ENCODE results near the gene CTDSP2.
A peak's percentile ranks its signal among the peaks of the same experiment; 100 is the strongest.
"Not testable (repeated sequence)": the region's sequence is repeated elsewhere in the genome, so short reads cannot be mapped to it uniquely, and the experiment has no call there.

CTDSP2 gene

GRCh38 chr12:57846577-57847319, at the start of gene CTDSP2:
Gene CTDSP2 (minus strand): TSS chr12:57846729. CDS start chr12:57846435, 294 bp downstream.
- DNase-seq = peak; percentile 93

DNA sequence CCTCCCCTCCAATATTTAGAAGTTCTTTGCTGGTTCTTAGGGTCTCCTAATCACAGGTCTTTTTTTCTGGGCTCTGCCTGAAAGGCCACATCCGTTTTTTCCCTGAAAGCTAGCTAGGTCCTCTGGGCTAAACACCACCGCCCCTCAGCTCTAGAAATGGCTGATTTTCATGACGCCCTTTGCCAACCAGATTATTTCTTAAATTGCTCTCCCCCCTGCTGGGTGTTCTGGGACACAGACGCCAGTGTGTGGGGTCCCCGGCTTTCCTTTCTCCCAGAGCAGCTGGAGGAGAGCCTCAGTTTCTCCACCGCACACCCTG, 49.5 kb upstream of the CTDSP2 start:
- DNase-seq = no peak

- no peak for DNase-seq
These were observed 49.0 kb upstream of the CTDSP2 start for GRCh38 chr12:57895389-57896114.

DNA sequence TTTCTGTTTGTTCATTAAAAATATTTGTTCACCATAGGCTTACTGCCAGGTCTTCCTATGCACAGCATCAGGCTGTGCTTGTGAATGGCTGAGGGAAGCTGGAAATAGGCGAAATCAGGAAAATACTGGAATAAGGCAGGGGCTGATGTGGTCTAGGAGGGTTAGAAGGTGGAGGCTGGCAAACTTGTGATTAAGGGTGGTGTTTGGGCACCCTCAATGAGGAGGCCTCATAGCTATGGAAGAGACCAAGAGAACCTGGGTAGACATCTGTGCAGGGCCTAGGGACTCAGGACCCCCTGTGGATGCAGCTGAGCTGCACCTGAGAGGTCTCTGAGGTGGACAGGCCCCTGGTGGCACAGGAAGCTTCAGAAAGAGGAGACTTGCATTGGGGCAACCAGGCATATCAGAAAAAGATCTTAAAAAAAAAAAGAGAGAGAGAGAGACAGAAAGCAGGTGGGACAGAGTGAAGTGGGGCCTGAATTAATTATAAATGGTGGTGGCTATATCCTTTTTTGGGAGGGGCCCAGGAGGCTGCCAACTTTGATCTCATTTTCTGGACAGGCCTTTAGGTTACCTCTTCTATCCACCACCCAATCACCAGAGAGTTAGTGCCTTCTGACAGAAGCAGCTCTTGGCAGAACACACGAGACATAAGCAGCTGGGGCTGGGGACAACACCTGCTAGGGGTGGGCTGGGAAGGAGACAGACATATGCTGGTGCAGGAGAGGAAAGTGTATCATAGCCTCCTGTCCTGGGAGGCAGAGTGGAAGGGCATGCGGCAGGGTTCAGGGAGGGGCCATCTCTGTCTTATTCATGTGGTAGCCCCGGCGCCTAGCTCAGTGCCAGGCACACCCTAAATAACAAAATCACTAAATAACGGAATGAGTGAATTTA, 48.1 kb upstream of the CTDSP2 start:
- no peak for DNase-seq

DNA sequence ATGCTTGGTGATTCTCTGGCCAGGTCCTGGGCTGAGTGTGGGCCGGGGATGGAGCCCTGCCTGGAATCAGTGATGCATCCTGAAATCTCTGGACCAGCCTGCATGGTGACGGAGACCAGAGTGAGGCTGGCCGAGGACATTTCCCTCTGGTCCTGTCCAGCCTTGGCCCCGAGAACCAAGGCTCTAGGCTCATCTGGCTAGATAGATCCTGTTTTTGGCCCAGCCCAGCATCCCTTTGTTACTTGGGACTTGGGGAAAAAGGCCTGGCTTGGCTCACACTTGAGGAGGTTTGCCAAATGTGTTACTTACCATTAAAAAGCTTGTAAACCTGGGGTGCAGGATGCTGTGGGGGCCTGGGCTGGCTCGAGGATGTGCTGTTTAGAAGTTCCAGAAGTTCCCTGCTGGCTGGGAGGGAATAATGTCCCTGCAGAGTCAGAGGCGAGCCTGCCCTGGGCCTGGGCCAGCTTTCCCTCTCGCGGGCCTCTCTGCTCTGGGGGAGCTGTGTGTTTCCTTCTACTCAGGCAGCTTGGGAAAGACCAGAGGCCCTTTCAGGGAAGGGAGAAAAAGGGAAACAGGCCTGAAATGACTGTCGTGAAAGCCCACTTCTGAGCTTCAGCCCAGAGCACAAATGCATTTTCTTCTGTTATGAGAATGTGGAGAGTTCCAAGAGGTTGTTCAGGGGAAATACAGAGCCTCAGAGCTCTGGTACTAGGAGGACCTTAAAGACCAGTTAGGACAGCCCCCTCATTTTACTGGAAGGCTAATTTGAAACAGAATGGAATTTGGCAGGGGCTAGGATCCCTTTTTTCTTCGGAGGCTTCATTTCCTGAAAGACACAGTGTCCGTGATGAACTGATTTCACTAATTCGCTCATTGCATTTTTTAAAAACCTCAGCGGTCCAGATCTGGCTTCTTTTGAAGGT, 47.2 kb upstream of the CTDSP2 start:
- DNase-seq = no peak

GRCh38 chr12:57892232-57892972, 45.9 kb upstream of the CTDSP2 start:
- DNase-seq = no peak

DNA sequence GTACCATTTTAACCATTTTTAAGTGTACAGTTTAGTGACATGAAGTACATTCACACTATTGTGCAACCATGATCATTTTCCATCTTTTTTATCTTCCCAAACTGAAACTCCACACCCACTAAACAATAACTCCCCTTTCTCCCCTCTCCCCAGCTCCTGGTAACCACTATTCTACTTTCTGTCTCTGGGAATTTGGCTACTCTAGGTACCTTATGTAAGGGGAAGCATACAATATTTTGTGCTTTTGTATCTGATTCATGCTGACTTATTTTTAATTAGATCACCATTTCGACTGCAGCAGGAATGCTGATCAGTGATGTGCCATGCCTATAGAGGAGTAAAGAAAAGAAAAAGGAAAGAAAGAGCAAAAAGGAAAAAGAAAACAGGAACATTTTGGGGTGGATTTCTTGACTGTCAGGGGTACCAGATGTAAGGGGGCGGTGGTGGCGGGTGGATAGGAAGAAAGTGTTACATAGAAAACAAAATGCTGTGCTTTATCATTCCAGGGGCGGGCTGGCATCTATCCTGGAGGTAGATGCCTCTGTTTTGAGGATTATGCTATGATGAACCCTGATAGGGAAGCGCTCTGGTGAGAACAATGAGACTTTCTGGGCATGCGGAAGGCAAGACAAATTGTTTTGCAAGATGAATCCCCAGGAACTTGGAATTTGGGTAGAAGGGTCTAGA, 45.2 kb upstream of the CTDSP2 start:
- no peak for DNase-seq

DNA sequence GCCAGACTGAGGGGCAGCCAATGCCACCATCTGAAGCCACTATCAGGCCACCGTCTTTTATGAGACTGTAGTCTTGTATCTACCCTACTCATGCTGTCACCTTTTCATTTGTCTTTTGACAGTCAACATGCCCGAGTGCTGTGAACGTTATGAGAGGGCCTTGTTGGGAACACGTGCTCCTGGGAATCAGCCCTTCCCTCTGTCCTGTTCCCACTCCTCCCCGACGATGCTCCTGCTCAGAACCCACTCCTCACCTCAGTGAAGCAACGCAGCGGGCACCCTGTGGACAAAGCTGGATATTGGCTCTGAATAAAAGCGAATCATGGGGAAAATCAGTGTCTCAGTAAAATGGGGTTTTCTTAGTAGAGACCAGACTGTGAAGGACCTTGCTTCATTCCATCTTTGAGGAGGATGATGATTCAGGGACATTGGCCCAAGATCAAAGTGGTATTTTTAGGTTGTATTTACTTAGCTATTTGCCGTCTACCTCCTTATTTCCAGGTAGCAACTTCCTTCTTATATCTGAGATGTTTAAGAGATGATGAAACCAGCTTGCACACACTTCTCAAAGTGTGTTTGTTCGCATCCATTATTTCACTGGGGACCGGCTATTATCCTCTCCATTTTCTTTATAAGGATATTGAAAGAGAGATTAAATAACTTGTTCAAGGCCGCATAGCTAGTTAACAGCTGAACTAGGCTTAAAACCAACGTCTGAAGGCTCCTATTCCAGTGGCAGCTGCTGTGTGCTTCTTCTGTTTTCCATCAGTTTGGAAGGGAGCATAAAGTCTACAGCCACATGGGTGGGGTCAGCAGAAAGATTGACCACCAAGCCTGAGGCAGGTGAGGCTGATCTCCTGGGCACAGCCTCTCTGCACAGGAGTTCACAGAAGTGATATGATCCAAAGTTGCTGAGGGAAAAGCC, 43.9 kb upstream of the CTDSP2 start:
- no peak for DNase-seq

DNA sequence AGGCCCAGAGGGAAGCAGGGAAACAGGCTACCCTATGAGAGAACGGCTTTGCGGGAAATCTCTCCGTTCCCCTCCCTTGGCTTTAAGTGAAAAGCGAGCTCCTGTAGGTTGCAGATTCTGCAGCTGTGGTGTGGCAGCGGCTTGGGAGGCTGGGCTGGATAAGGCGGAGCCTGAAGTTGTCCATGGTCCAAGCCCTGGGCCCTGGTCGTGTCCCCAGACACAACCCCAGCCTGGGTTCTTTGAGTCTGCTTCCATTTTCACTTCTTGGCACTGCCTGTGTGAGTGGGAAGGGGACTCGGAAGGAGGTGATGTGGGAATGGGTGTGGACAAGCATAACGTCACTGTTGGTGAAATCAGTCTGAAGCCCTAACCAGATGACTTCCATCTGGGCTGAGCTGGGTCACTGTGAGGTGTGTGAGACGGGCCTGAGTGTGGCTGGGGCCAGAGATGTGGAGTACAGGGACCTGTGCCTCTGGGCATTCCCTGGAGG, 43.0 kb upstream of the CTDSP2 start:
- DNase-seq = no peak

DNA sequence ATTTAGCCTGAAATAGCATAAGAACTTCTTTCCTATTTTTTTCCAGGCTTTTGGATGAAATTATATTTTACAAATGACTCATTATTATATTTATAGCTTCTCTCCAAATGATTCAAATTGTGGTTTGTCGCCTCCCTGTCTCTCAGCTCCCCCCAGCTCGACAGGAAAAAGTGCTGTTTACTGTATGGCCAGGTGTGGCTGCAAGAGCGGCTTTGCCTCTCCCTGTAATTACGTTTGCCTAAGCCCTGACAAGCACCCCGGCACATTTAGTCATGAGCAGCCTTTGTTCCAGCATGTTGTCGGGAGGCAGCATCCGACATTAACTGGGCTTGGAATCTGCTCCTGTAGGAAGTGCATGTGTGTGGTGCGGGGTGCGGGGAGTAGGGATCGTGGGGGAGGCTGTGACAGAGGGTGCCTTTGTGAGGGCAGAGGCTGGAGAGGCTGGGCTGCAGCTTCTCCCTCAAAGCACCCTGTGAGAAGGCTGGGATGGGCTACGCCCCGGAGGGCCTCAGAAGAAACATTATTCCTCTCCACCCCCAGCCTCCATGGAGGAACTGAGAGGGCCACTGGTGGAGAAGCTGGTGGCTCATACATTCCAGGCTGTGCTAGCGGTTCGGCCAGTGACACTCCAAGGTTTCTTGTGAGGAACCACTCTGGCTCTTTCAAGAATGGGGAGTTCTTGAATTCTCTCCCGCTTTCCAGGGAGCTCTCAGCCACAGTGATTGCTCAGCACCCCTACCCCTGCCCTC, 42.1 kb upstream of the CTDSP2 start:
- peak; percentile 58 for DNase-seq

- DNase-seq = no peak
These were observed 41.3 kb upstream of the CTDSP2 start for GRCh38 chr12:57887631-57888408.

- DNase-seq = not testable (repeated sequence)
These were observed 40.4 kb upstream of the CTDSP2 start for GRCh38 chr12:57886964-57887363.

GRCh38 chr12:57886542-57886941, 40.0 kb upstream of the CTDSP2 start:
- no peak for DNase-seq

- DNase-seq = no peak
These were observed 38.7 kb upstream of the CTDSP2 start for GRCh38 chr12:57885207-57885606.

- DNase-seq = no peak
These were observed 37.2 kb upstream of the CTDSP2 start for GRCh38 chr12:57883700-57884099.

DNA sequence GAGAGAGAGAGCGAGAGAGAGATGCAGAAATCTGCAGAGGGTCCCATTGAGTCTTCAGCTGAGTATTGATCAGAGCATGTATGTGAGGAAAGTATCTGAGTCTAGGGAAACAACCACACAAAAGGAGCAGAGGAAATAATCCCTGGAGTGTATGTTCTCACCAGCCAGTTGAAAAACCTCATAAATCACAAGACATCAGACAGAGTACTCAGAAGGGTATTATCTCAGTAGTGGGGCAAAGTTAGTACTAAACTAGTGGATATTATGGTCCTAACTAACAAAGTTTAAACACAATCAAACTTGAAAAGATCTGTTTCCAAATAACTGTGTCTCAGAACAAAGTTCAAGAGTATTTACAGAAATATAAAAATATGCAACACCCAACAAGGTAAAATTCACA, 36.5 kb upstream of the CTDSP2 start:
- no peak for DNase-seq

DNA sequence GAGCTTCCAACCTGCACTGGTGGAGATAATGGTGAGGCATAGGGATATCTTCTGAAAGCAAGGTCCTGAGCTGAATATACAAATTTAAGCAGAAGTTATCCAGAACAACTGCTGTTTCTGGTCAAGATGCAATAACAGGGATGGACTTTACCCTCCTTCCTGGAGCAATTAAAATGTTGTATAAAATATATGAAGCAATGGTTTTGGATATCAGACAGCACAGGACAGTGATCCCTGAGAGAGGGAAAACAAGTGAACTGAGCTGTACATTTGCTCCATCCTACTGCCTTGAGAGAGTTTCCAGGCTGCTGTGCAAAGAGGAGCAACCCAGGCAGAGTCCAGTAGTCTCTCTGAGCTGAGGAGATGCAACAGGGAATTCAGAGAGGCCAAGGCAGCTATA, 36.0 kb upstream of the CTDSP2 start:
- DNase-seq = no peak

GRCh38 chr12:57881475-57881874, 34.9 kb upstream of the CTDSP2 start:
- DNase-seq = no peak

All from CD4-positive, alpha-beta T cell treated with Interleukin-4 for 4 hours (primary cell).